LNCaP clone FGC (cell line): ENCODE results near the gene UTP14A.
"Not testable (repeated sequence)": the region's sequence is repeated elsewhere in the genome, so short reads cannot be mapped to it uniquely, and the experiment has no call there.

Experiments used
- DNase-seq: peaks from one replicate; pipeline ENCODE4 v3.0.0-alpha.2; 2011; ENCODE audit warnings: low read depth
- H3K4me3 ChIP-seq: 2 replicates; pipeline ENCODE4 v1.5.1; 2011; ENCODE audit warnings: mild to moderate bottlenecking, low read depth, low read length, control low read depth
- CTCF ChIP-seq: IDR thresholded peaks from 2 replicates; pipeline ENCODE4 v1.5.1; 2012; ENCODE audit warnings: mild to moderate bottlenecking; ENCODE audit not compliant: control insufficient read depth, insufficient read depth; ENCODE audit errors: extremely low read depth

Gene UTP14A, protein sequence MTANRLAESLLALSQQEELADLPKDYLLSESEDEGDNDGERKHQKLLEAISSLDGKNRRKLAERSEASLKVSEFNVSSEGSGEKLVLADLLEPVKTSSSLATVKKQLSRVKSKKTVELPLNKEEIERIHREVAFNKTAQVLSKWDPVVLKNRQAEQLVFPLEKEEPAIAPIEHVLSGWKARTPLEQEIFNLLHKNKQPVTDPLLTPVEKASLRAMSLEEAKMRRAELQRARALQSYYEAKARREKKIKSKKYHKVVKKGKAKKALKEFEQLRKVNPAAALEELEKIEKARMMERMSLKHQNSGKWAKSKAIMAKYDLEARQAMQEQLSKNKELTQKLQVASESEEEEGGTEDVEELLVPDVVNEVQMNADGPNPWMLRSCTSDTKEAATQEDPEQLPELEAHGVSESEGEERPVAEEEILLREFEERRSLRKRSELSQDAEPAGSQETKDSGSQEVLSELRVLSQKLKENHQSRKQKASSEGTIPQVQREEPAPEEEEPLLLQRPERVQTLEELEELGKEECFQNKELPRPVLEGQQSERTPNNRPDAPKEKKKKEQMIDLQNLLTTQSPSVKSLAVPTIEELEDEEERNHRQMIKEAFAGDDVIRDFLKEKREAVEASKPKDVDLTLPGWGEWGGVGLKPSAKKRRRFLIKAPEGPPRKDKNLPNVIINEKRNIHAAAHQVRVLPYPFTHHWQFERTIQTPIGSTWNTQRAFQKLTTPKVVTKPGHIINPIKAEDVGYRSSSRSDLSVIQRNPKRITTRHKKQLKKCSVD

GRCh38 chrX:129905787-129906580 is at the start of gene UTP14A:
UTP14A (plus strand) TSS chrX:129906164; CDS start chrX:129906211, 47 bp downstream.
- DNase-seq: peak; percentile 85
- TF ChIP-seq CTCF: no peak
- peak within 1 kb of the TSS; percentile 90 for H3K4me3 ChIP-seq

DNA sequence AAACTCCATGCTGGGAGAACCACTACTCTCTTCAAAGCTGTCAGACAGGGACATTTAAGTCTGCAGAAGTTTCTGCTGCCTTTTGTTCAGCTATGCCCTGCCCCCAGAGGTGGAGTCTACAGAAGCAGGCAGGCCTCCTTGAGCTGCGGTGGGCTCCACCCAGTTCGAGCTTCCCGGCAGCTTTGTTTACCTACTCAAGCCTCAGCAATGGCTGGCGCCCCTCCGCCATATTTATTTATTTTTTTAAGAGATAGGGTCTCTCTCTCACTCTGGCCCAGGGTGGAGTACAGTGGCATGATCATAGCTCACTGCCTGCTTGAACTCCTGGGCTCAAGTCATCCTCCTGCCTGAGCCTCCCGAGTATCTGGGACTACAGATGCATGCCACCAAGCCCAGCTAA is 46.8 kb upstream of the UTP14A start:
- not testable (repeated sequence) for DNase-seq, H3K4me3 ChIP-seq

- not testable (repeated sequence) for DNase-seq, H3K4me3 ChIP-seq
Observed at GRCh38 chrX:129866321-129866720, 39.6 kb upstream of the UTP14A start.

GRCh38 chrX:129872524-129872923 is 33.4 kb upstream of the UTP14A start:
- TF ChIP-seq CTCF: no peak
- DNase-seq: no peak
- no peak overlapping the region for H3K4me3 ChIP-seq

DNA sequence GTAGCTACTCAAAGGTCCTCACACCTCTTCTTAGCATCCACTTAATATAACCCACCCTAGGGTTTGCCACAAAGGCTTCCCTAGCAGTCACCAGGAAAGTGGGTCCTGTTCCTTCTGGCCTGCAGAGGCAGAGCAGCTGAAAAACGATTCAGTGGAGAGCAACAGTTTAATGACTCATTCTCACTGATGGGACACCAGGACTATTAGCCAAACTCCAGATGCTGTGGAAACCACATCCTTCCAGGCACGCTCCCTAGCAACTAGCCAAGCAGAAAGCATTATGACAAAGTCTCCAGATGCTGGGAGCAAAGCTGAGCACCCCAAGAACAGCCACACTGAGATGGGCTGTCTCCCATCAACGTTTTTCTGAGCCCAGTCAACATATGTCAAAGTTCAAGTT is 30.3 kb upstream of the UTP14A start:
- H3K4me3 ChIP-seq: no peak overlapping the region
- TF ChIP-seq CTCF: no peak
- no peak for DNase-seq

GRCh38 chrX:129876771-129877305 is 29.1 kb upstream of the UTP14A start:
- no peak overlapping the region for H3K4me3 ChIP-seq
- DNase-seq: no peak
- no peak for TF ChIP-seq CTCF

DNA sequence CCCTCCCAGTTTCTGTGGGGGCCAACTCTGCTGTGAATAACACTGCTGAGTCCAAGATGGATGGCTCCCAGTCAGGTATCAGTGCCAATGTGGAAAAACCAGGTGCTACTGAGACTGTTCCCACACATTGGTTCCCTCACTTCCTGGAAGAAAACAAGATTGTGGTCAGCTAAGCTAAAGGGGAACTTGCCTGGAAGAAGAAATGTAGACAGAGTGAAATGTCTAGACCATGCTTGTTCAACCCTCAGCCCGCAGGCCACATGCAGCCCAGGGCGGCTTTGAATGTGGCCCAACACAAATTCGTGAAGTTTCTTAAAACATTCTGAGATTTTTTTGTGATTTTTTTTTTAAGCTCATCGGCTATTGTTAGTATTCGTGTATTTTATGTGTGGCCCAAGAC is 28.6 kb upstream of the UTP14A start:
- no peak for DNase-seq
- TF ChIP-seq CTCF: no peak
- H3K4me3 ChIP-seq: no peak overlapping the region
